ENCODE results near the gene MEX3A. TPM values are rescaled to one million over a fixed set of nuclear protein-coding genes. Genes with fewer than 3 reads are reported as not detected.
A peak's percentile ranks its signal among the peaks of the same experiment; 100 is the strongest.
"Not testable (repeated sequence)": the region's sequence is repeated elsewhere in the genome, so short reads cannot be mapped to it uniquely, and the experiment has no call there.

Gene MEX3A, protein sequence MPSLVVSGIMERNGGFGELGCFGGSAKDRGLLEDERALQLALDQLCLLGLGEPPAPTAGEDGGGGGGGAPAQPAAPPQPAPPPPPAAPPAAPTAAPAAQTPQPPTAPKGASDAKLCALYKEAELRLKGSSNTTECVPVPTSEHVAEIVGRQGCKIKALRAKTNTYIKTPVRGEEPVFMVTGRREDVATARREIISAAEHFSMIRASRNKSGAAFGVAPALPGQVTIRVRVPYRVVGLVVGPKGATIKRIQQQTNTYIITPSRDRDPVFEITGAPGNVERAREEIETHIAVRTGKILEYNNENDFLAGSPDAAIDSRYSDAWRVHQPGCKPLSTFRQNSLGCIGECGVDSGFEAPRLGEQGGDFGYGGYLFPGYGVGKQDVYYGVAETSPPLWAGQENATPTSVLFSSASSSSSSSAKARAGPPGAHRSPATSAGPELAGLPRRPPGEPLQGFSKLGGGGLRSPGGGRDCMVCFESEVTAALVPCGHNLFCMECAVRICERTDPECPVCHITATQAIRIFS
- 10 to 100 TPM; 42.9 to 50.2 (median 46.4) TPM for polyA plus RNA-seq (ENCODE audit: insufficient read length in 4 of 4)

DNA sequence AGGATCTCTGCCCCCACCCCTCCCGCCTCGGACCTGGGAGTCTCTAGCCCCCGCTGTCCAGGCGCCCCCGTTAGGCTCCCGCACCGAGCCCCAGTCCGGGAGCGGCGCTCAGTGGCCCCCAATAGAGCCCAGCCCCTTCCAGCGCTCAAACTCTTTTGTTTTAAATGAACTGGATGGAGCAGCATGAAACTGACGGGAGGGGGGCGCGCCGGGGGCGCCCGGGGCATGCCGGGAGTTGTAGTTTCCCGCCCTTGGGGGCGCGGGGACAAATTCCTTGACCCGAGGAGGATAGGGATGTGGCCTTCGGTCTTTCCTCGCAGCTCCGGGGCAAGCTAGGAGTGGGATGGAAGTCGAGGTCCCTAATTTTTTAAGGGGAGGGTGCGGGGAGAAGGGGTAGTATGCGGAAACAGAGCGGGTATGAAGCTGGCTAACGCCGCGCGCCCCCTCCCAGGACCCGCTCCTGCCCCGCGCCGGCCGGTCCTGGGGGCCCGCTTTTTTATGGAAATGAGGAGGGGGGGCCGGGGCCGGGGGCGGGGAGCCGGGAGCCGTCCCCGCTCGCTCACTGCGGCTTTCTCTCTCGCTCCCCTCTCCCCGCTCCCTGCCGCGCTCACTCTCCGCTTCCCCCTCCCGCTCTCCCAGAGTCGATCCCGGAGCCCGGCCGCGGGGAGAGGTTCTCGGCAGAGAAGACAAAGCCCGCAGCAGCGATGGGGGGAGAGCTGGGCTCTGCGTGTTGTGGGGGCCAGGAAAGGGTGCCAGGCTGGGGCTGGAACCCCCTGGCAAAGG is at the start of gene MEX3A:
Gene MEX3A (minus strand): TSS at position 157 of the 783 bp plus-strand sequence. CDS start 467 bp downstream, outside the sequence.
- DNase-seq (ENCODE audit: low read depth in 4 of 4, low spot score in 3 of 4): peak; percentile 83 to 90 (median 88)

DNA sequence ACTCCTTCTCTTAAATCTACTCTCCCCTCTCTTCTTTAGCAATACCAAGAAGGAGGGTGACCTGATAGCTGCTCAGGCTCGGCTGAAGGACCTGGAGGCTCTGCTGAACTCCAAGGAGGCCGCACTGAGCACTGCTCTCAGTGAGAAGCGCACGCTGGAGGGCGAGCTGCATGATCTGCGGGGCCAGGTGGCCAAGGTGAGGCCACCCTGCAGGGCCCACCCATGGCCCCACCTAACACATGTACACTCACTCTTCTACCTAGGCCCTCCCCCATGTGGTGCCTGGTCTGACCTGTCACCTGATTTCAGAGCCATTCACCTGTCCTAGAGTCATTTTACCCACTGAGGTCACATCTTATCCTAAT is 48.3 kb upstream of the MEX3A start:
- DNase-seq (ENCODE audit: low read depth in 4 of 4, low spot score in 3 of 4): no peak

DNA sequence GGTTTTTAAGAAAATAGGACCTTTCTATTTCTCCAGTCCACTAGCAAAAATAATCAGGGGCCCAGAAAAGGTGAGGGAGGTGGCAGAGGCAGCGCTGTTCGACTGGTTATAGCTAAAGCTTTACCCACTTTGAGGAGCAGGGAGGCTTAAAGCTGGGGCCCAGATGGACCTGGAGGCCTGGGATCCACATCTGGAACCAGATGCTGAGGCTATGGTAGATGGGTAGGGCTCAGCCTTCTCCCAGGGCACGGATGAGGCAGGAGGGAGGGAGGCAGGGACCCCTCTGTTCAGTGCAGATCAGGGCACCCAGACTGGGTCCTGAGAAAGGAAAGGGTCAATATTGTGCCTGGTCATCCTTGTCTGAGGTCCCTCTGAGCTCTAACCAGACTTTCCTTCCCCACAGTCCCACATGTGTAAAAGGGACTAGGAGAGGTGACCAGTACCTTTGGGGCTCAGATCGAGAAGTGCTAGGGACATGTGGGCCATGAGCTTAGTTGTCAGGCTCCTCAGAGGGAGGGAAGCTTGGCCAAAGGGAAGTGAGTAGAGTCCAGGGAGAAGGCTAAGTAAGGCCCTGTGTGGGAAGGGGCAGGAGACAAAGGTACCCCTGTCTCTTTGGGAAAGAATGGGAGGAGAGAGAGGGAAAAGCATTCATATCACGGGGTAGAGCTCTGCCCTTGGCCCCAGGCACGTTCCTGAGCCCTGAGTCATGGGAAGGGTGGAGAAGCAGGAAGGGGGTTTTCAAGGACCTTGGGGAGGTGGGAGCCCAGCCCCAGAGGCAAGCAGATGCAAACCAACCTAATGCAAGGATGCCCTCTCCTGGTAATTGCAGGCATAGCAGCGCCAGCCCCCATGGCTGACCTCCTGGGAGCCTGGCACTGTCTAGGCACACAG is 47.7 kb upstream of the MEX3A start:
- no peak for DNase-seq (ENCODE audit: low read depth in 4 of 4, low spot score in 3 of 4)

DNA sequence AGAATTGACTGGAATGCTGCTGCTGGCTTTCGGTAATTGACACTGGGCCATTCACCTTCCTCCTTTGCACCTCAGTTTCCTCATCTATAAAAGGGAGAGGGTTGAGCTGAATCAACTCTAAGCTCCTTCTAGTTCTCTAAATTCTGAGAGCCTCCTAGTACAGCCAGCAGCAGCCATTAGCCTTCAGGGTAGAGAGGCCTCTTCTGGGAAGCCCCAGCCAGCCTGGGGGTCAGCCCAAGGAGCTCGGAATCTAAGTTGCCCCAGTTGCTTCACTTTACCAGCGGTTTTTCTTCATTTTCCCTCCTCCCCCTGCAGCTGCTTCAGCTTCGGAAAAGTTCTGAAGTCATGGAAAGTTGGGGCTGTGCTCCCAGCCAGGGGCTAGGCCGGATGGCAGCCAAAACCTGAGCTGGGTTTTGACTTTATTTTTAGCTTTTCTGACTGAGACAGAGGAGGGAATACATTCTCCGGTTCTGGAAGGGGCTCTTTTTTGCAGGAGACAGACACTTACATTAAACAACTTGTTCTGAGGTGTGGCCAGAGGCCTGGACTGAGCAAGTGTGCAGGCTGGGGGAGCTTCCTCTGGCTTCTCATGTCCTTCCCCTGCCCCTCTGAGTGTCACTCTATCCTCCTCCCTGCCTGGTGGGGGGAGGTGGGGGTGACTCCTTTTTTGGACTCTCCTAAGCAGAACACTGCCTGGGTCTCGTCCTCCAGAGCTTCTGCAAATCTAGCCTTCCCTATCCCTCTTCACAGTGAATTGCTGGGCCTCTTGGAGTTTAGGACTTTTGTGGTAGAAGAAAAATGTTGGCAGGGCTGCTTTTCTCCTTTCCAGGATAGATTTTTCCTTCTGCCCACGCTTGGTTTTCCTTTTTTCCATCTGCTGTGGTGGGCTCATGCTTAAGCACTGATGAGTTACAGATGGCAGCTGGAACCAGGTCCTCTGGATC is 46.7 kb upstream of the MEX3A start:
- no peak for DNase-seq (ENCODE audit: low read depth in 4 of 4, low spot score in 3 of 4)

DNA sequence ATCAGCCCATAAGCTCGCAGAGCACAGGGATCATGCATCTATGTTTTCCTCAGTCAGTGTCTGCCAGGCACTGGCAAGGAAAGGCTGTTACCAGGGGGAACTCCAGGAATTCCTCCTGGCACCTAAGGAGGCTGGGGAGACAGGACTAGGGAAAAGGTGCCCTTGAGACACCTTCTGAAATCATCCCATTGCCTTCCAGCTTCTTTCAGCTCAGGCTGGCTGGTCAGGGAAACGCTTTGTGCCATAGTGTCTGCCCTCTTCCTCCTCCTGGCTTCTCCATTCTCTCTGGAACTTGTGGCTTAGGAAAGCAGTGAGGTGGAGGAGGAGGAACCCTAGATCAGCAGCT is 46.0 kb upstream of the MEX3A start:
- DNase-seq (ENCODE audit: low read depth in 4 of 4, low spot score in 3 of 4): no peak

DNA sequence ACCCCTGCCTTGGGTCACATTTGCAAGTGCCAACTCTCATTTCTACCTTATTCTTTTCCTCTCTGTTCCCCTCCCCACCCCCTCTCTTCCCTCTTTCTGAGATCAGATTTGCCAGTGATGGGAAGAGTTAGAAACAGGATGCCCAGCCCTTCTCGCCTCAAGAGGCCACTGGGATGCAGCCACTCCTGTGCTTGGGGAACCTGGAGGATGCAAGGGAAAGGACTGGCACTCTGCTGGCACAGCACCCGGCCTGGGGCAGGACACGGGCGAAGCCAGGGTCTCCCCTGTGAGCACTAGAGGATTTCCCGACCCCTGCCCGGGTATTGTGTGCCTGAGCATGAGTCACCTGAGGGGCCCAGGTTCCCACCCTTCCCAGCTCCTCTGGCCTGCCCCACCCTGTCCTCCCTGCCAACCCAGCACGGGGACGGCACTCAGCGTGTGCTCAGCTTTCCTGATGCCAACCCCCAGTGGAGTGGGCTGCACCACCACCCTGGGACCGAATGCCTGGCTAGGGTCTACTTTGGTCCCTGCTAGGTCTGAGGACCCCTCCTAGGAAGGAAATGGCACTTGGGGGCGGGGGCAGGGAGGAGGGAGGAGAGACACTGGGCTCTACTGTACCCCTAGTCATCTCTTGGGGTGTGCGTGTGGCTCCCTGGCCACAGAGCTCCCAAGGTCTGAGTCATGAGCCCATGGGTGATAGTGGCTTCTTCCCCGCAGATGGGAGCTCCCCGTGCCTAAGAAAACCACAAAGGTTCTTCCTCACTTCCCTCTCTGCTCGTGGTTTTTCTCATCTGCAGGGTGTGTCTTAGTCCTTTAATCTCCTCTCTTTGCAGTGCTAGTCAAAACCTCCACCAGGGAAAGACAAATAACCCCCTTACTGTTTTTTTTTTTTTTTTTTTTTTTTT is 44.6 kb upstream of the MEX3A start:
- DNase-seq (ENCODE audit: low read depth in 4 of 4, low spot score in 3 of 4): no peak

DNA sequence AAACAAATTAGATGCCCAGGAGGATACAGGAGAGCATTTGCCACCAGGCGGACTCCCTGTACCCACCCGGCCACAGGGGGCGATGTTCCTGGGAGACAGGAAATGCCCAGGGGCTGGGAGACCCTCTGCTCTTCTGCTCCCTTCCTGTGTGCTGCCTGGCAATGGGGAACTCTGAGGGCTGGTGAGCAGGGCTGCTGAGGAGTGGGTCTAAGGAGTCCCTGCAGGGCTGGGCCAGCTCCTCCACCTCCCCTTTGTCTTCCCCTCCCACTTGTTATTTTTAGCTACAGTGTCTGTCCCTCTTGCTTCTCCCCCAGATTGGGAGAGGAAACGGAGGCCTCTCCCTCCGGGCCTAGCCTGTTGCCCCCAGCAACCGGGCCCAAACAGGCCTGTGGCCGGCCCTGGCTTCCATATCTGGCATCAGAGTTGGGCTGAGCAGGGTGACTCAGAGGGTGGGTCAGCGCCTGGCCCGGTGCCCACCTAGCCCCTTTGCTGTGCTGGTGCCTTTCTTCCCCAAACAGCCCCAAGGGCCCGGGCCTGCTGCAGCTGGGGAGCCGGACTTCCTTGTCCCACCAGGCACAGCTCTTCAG is 43.9 kb upstream of the MEX3A start:
- DNase-seq (ENCODE audit: low read depth in 4 of 4, low spot score in 3 of 4): no peak

DNA sequence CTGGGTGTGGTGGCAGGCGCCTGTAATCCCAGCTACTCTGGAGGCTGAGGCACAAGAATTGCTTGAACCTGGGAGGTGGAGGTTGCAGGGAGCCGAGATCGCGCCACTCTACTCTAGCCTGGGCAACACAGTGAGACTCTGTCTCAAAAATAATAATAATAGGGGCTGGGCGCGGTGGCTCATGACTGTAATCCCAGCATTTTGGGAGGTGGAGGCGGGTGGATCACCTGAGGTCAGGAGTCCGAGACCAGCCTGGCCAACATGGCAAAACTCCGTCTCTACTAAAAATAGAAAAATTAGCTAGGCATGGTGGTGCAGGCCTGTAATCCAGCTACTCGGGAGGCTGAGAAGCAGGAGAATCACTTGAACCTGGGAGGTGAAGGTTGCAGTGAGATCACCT is 43.3 kb upstream of the MEX3A start:
- DNase-seq (ENCODE audit: low read depth in 4 of 4, low spot score in 3 of 4): not testable (repeated sequence)

DNA sequence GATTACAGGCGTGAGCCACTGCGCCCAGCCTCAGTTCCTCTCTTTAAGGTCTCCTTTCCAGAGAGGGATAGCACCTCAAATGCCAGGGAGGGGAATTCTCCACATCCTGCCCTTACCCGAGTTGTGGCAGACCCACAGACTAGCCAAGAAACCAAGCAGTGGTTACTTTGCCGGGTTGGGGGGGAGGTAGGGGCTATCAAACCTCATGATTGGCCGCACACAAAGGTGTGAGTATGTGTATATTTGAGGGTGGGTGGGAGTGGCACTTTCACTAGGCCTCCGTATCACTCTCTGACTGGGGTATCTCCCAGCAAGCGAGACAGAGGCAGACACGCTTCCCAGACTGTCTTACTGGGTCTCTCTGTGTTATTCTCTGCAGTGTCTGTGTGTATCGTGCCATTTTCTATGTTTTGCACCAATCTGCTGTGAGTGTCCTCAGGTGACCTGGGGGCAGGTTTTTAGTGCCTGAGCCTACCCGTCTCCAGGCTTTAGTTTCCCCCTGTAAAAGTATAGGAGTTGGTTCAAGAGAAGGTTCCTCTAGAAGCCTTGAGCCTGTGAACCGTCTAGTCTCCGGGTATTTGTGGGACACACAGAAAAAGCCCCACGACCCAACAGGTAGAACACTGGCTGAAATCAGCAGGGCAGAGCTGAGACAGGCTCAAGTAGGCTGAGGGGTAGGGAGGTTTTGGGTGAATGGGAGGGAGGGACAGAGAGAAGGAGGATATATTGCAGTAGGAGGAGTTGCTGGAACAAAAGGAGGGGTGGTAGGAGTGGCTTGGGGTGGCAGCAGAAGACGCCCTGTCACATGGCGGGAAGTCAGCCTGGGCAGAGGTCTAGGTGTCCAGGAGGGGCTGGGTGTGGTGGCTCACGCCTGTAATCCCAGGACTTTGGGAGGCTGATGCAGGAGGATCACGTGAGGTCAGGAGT is 42.6 kb upstream of the MEX3A start:
- DNase-seq (ENCODE audit: low read depth in 4 of 4, low spot score in 3 of 4): no peak

DNA sequence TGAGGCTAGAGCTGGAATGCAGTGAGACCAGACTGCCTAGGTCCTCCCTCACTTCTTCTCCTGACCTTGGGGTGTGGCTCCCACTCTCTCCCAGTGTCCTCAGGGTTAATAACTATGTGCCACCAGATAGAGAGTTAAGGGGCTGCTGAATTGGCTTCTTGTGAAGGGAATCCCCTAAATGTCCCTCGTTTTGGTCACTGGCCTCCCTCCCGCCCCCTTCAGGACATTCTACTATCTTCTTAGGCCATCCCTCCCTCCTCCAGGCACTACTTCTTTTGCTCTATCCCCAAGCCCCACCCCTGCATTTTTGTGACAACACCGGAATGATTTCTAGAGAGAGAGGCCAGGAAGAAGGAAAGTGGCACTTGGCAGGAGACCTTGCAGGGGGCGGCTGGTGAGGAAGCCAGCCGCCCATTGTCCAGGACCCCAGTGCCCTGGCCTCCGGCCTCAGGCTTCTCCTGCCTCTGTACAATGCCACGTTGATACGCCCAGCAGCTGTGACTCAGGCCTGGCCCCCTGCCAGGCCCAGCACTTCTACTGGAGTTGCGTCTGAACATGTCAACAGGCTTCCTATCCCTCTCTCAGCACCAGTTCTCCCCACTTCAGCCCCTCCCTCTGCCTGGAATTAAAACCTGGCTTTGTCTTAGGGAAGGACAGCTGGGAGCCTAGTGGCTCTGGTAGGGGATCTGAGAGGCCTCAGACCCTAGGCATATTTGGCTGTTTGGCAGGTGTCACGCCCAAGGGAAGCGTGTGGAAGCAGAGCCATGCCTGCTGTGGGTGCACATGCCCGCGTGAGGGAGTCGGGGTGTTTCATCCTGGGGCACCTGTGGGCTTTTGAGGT is 41.3 kb upstream of the MEX3A start:
- no peak for DNase-seq (ENCODE audit: low read depth in 4 of 4, low spot score in 3 of 4)

DNA sequence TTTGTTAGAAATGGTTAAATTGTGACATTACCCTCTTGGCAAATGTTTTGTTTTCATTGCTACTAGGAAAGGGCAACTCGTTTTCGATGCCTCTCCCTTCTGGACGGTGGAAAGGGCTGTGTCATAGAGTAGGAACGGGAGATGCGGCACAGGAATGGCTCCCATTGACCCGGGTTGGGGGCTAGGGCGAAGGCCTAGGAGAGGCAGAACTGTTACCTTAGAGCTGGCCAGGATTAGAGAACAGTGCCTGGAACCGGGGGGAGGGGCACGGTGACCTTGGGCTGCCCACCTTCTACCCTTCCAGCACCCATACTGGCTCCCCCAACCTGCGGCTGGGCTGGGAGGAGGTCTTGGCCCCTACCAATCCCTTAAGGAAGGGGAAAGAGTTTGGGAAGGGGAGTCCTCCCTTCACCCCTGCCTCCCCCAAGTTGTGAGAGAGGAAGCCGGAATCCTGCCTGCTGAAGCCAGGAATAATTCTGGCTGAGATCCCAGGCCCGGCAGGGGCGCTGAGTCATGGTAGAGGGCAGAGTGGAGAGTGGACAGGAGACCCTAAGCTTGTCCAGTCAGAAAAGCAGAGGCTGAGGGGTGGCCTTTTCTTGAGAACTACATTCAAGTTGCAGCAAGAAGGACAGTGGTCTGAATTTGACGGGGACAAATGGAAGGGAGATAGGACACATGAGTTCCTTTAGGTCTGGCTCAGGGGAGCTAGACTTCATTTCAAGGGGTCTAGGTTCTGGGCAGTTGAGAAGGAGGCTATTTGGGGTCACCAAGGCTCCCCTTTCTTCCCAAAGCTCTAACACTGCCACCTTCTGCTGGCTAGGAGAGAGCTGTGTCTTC is 40.5 kb upstream of the MEX3A start:
- DNase-seq (ENCODE audit: low read depth in 4 of 4, low spot score in 3 of 4): no peak

DNA sequence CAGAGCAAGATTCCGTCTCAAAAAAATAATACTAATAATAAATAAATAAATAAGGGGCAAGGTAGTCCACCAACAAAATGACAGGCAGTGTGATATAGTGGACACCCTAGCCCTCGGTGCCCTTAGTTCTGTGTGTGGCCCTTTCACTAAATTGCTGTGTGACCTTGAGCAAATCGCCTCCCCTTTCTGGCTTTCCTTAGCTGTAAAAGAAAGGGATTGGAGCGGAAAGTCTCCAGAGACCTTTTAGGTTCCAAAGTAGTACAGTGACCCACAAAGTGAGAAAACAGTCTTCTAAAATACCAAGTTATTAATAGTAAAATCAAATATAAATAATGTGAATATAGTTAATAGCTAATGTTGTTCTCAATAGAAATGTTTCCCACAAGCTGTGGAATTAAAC is 39.8 kb upstream of the MEX3A start:
- no peak for DNase-seq (ENCODE audit: low read depth in 4 of 4, low spot score in 3 of 4)

DNA sequence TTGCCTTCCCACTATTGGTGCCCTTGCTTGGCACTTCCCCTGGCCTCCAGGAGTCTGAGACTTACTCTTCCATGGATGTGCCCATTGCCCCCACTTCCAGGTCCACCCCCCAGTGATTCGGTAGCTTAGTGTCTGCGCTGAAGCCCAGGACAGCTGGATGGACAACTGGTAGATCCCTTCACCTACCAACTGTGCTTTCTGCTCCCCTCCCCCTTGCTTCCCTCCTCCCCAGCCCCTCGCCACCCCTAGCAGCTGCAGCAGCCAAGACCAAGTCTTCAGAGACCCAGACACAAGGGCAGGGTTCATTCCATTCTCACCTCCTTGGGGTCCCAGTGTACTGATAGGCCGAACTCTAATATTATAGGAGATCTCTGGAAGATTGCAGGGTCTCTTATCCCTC is 39.2 kb upstream of the MEX3A start:
- no peak for DNase-seq (ENCODE audit: low read depth in 4 of 4, low spot score in 3 of 4)

DNA sequence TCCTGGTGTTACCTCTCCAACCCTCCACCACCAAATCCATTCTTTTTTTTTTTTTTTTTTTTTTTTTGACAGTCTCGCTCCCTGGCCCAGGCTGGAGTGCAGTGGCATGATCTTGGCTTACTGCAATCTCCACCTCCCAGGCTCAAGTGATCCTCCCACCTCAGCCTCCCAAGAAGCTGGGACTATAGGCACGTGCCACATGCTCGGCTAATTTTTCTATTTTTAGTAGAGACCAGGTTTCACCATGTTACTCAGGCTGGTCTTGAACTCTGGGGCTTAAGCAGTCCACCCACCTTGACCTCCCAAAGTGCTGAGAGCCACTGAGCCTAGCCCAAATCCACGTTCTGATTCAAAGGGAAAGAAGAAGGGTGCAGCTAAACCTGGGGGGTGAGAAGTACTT is 38.7 kb upstream of the MEX3A start:
- not testable (repeated sequence) for DNase-seq (ENCODE audit: low read depth in 4 of 4, low spot score in 3 of 4)

DNA sequence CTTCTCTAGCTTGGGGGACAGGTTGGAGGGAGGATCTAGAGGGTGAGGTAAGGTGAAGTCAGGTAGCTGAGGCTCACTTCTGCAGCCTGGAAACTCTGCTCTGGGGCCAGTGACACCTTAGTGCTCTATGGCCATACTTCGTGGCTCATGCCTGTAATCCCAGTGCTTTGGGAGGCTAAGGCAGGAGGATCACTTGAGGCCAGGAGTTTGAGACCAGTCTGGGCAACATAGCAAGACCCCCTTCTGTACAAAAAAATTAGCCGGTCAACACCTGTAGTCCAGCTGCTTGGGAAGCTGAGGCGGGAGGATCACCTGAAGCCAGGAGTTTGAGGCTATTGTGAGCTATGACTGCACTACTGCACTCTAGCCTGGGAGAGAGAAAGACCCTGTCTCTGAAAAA is 38.1 kb upstream of the MEX3A start:
- DNase-seq (ENCODE audit: low read depth in 4 of 4, low spot score in 3 of 4): no peak

Measured in right renal pelvis (tissue), 4 donors.